CD14-positive monocyte (primary cell): Measurements from ENCODE around the gene BCAT1. TPM values are rescaled to one million over a fixed set of nuclear protein-coding genes. Genes with fewer than 3 reads are reported as not detected.

Experiments used
- DNase-seq, 3 donors: peaks; one replicate each; pipeline ENCODE4 v3.0.0-alpha.2; 2011 to 2022
- H2AFZ ChIP-seq: 2 replicates; pipeline ENCODE4 v1.6.0; 2012; ENCODE audit warnings: mild to moderate bottlenecking, low read depth, low read length, inconsistent platforms; ENCODE audit not compliant: insufficient read depth, poor library complexity, severe bottlenecking
- H3K27ac ChIP-seq, 2 donors: 1 replicate in 1 of 2; 2 replicates in 1 of 2; pipeline ENCODE4 v1.5.1; 2012 to 2013; ENCODE audit warnings: low read length in 2 of 2, control low read depth in 1 of 2, inconsistent platforms in 1 of 2, low read depth in 1 of 2, mild to moderate bottlenecking in 1 of 2
- H3K27me3 ChIP-seq, 2 donors: one replicate each; pipeline versions ENCODE4 v1.6.0 to v1.6.1; 2011 to 2013; ENCODE audit warnings: low read length in 2 of 2; ENCODE audit not compliant: control insufficient read depth in 2 of 2, insufficient read depth in 2 of 2
- H3K36me3 ChIP-seq, 2 donors: replicated peaks in 1 of 2; 1 replicate in 1 of 2; 2 replicates in 1 of 2; pipeline versions ENCODE4 v1.5.1 to v1.6.1; 2012 to 2013; ENCODE audit warnings: low read length in 2 of 2, control low read depth in 1 of 2, inconsistent platforms in 1 of 2, mild to moderate bottlenecking in 1 of 2; ENCODE audit not compliant: insufficient read depth in 2 of 2, control insufficient read depth in 1 of 2
- H3K4me1 ChIP-seq, 2 donors: 1 replicate in 1 of 2; 2 replicates in 1 of 2; pipeline versions ENCODE4 v1.5.1 to v1.6.1; 2012 to 2013; ENCODE audit warnings: low read length in 2 of 2, control low read depth in 1 of 2, inconsistent platforms in 1 of 2, mild to moderate bottlenecking in 1 of 2, moderate library complexity in 1 of 2; ENCODE audit not compliant: insufficient read depth in 2 of 2, control insufficient read depth in 1 of 2
- H3K4me2 ChIP-seq: replicated peaks from 2 replicates; pipeline ENCODE3; 2012; ENCODE audit warnings: low read length, moderate library complexity, mild to moderate bottlenecking; ENCODE audit not compliant: poor library complexity, severe bottlenecking; ENCODE audit errors: extremely low read depth
- H3K4me3 ChIP-seq, 3 experiments: fragments of 200-600 bp in 1 of 3; sonication (generic) in 1 of 3; replicated peaks in 1 of 3; 1 replicate in 2 of 3; 2 replicates in 1 of 3; pipeline ENCODE4 v1.5.1; 2011 to 2013; ENCODE audit warnings: low read length in 3 of 3, mild to moderate bottlenecking in 3 of 3, control low read depth in 2 of 3, low read depth in 2 of 3, inconsistent platforms in 1 of 3, moderate library complexity in 1 of 3
- H3K79me2 ChIP-seq: 2 replicates; pipeline ENCODE4 v1.6.0; 2012; ENCODE audit warnings: mild to moderate bottlenecking, control low read depth, inconsistent platforms, low read length, moderate library complexity; ENCODE audit not compliant: insufficient read depth
- H3K9ac ChIP-seq: 2 replicates; pipeline ENCODE4 v1.6.0; 2017; ENCODE audit warnings: low read length, mild to moderate bottlenecking; ENCODE audit not compliant: insufficient read depth, poor library complexity, severe bottlenecking
- H3K9me3 ChIP-seq, 2 donors: replicated peaks in 1 of 2; 1 replicate in 1 of 2; 2 replicates in 1 of 2; pipeline versions ENCODE4 v1.5.1 to v1.6.1; 2012 to 2013; ENCODE audit warnings: low read length in 2 of 2, control low read depth in 1 of 2; ENCODE audit not compliant: control insufficient read depth in 1 of 2, insufficient read depth in 1 of 2
- H4K20me1 ChIP-seq: 2 replicates; pipeline ENCODE4 v1.6.0; 2012; ENCODE audit warnings: mild to moderate bottlenecking, low read length, control low read depth, moderate library complexity; ENCODE audit not compliant: insufficient read depth
- H3K27ac Mint-ChIP-seq, 7 donors: one replicate each; pipeline ENCODE4 v1.8.0; 2020; ENCODE audit warnings: mild to moderate bottlenecking in 7 of 7, mixed read lengths in 7 of 7, moderate library complexity in 6 of 7, inconsistent platforms in 2 of 7
- H3K27me3 Mint-ChIP-seq, 3 donors: one replicate each; pipeline ENCODE4 v1.8.0; 2021 to 2022; ENCODE audit warnings: low read depth in 3 of 3, mild to moderate bottlenecking in 3 of 3, mixed read lengths in 3 of 3, moderate library complexity in 3 of 3, inconsistent platforms in 1 of 3
- H3K36me3 Mint-ChIP-seq, 2 donors: one replicate each; pipeline ENCODE4 v1.8.0; 2020; ENCODE audit warnings: mixed read lengths in 2 of 2, inconsistent platforms in 1 of 2, mild to moderate bottlenecking in 1 of 2
- H3K4me1 Mint-ChIP-seq: one replicate; pipeline ENCODE4 v1.8.0; 2020; ENCODE audit warnings: mild to moderate bottlenecking, mixed read lengths
- H3K4me3 Mint-ChIP-seq, 2 donors: one replicate each; pipeline ENCODE4 v1.8.0; 2020; ENCODE audit warnings: mild to moderate bottlenecking in 2 of 2, mixed read lengths in 2 of 2, moderate library complexity in 1 of 2
- H3K9me3 Mint-ChIP-seq, 7 donors: one replicate each; pipeline ENCODE4 v1.8.0; 2020 to 2022; ENCODE audit warnings: mixed read lengths in 7 of 7, mild to moderate bottlenecking in 6 of 7, moderate library complexity in 6 of 7, inconsistent platforms in 2 of 7
- WGBS: methylation state at CpG from one replicate; pipeline ENCODE4 v1.1.5; 2013; ENCODE audit warnings: missing lambda C conversion rate; ENCODE audit not compliant: insufficient coverage; 5-methylcytosine and 5-hydroxymethylcytosine counted together
- intact Hi-C, 2 donors: fragments of 100-400 bp; cut with micrococcal nuclease; formaldehyde crosslinking; loops; one replicate each; pipeline versions ENCODE4 v1.15.0 to v1.15.1; 2023
- polyA plus RNA-seq, 3 donors: library from polyadenylated mRNA; depleted of rRNA in 1 of 3; unstranded in 2 of 3; stranded (reverse) in 1 of 3; fragments of 300-500 nt in 2 of 3; fragments of >200 nt in 1 of 3; fragmentation: Illumina TruSeq in 2 of 3; gene quantifications; 1 replicate in 2 of 3; 2 replicates in 1 of 3; pipeline ENCODE4 v1.2.3, GENCODE V29; 2012 to 2021
- TF ChIP-seq, protein P1 (sequence below): fragments of 200-600 bp; IDR thresholded peaks from one replicate; pipeline ENCODE4 v1.8.0; 2022; ENCODE audit warnings: antibody characterized with exemption, mild to moderate bottlenecking

BCAT1 gene
- polyA plus RNA-seq, 3 donors: 3.5 to 16.9 (median 15.2) TPM

- Mint-ChIP-seq H3K27me3 (peaks cover 0 to 4% (median 0%) of the 10 kb centered on the region in 3 donors), H3K4me3 (no peak overlapping the region), H3K9me3 (peaks cover 0 to 11% (median 4%) of the 10 kb centered on the region in 7 donors), H3K4me1 (no peaks in the 10 kb centered on the region), H3K27ac (no peak overlapping the region), H3K36me3 (peaks cover 0 to 3% of the 10 kb centered on the region in 2 donors)
- TF ChIP-seq, protein P1, sequence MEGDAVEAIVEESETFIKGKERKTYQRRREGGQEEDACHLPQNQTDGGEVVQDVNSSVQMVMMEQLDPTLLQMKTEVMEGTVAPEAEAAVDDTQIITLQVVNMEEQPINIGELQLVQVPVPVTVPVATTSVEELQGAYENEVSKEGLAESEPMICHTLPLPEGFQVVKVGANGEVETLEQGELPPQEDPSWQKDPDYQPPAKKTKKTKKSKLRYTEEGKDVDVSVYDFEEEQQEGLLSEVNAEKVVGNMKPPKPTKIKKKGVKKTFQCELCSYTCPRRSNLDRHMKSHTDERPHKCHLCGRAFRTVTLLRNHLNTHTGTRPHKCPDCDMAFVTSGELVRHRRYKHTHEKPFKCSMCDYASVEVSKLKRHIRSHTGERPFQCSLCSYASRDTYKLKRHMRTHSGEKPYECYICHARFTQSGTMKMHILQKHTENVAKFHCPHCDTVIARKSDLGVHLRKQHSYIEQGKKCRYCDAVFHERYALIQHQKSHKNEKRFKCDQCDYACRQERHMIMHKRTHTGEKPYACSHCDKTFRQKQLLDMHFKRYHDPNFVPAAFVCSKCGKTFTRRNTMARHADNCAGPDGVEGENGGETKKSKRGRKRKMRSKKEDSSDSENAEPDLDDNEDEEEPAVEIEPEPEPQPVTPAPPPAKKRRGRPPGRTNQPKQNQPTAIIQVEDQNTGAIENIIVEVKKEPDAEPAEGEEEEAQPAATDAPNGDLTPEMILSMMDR: no peak
- no peak overlapping the region for H3K4me3 ChIP-seq
- no peak for DNase-seq
- no peak overlapping the region for H3K9ac ChIP-seq
- no peaks in the 10 kb centered on the region for H3K27me3 ChIP-seq
- H3K79me2 ChIP-seq: no peaks in the 10 kb centered on the region
- intact Hi-C loops: no loop called here
- H3K4me1 ChIP-seq: no peaks in the 10 kb centered on the region
- H4K20me1 ChIP-seq: no peaks in the 10 kb centered on the region
- H2AFZ ChIP-seq: no peak overlapping the region
- H3K27ac ChIP-seq: no peak overlapping the region
- no peaks in the 10 kb centered on the region for H3K36me3 ChIP-seq
- H3K4me2 ChIP-seq: no peak overlapping the region
- H3K9me3 ChIP-seq: no peaks in the 10 kb centered on the region
These were observed 88.4 kb downstream of the BCAT1 start for GRCh38 chr12:24860546-24860945.

GRCh38 chr12:24856541-24856940 lies 92.4 kb downstream of the BCAT1 start:
- no peak for DNase-seq
- peaks cover 0 to 7% (median 4%) of the 10 kb centered on the region in 7 donors for H3K9me3 Mint-ChIP-seq
- Histone ChIP-seq H3K9me3 (no peaks in the 10 kb centered on the region), H3K27me3 (no peaks in the 10 kb centered on the region), H2AFZ (no peak overlapping the region), H3K4me3 (no peak overlapping the region), H3K9ac (no peak overlapping the region), H4K20me1 (no peaks in the 10 kb centered on the region), H3K4me1 (peaks cover 0 to 4% of the 10 kb centered on the region in 2 donors), H3K36me3 (no peaks in the 10 kb centered on the region), H3K27ac (no peak overlapping the region), H3K79me2 (no peaks in the 10 kb centered on the region), H3K4me2 (no peak overlapping the region)
- peaks cover 9% of the 10 kb centered on the region for H3K4me1 Mint-ChIP-seq
- peaks cover 0 to 4% (median 0%) of the 10 kb centered on the region in 3 donors for H3K27me3 Mint-ChIP-seq
- TF ChIP-seq, protein P1: no peak
- H3K4me3 Mint-ChIP-seq: no peak overlapping the region
- intact Hi-C loops: loop anchor here in 1 of 2 donors (5.0 kb wide), 1 partner anchor 36 kb away; no protein-coding TSS in a partner anchor
- WGBS: 86% methylated on average over 2 of the region's 3 CpGs
- peaks cover 0 to 3% of the 10 kb centered on the region in 2 donors for H3K36me3 Mint-ChIP-seq
- no peak overlapping the region for H3K27ac Mint-ChIP-seq
